Measurements from ENCODE around the gene KHDC1.

- TF ChIP-seq, protein P1, sequence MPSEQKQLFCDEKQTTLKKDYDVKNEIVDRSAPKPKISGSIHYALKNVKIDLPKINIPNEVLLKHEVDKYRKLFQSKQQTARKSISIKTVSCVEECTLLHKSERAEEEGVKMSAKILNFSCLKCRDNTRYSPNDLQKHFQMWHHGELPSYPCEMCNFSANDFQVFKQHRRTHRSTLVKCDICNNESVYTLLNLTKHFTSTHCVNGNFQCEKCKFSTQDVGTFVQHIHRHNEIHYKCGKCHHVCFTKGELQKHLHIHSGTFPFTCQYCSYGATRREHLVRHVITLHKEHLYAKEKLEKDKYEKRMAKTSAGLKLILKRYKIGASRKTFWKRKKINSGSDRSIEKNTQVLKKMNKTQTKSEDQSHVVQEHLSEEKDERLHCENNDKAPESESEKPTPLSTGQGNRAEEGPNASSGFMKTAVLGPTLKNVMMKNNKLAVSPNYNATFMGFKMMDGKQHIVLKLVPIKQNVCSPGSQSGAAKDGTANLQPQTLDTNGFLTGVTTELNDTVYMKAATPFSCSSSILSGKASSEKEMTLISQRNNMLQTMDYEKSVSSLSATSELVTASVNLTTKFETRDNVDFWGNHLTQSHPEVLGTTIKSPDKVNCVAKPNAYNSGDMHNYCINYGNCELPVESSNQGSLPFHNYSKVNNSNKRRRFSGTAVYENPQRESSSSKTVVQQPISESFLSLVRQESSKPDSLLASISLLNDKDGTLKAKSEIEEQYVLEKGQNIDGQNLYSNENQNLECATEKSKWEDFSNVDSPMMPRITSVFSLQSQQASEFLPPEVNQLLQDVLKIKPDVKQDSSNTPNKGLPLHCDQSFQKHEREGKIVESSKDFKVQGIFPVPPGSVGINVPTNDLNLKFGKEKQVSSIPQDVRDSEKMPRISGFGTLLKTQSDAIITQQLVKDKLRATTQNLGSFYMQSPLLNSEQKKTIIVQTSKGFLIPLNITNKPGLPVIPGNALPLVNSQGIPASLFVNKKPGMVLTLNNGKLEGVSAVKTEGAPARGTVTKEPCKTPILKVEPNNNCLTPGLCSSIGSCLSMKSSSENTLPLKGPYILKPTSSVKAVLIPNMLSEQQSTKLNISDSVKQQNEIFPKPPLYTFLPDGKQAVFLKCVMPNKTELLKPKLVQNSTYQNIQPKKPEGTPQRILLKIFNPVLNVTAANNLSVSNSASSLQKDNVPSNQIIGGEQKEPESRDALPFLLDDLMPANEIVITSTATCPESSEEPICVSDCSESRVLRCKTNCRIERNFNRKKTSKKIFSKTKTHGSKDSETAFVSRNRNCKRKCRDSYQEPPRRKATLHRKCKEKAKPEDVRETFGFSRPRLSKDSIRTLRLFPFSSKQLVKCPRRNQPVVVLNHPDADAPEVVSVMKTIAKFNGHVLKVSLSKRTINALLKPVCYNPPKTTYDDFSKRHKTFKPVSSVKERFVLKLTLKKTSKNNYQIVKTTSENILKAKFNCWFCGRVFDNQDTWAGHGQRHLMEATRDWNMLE (tag by site-specific recombination; conservative IDR thresholded peaks at IDR 0.05; ENCODE audit: low read depth) = no peak
- TF ChIP-seq CTCF (tag by site-specific recombination; IDR thresholded peaks at IDR 0.05) (no peak), ZSCAN30 (tag by site-specific recombination; IDR thresholded peaks at IDR 0.05) (no peak), ZNF23 (tag by site-specific recombination; IDR thresholded peaks at IDR 0.05; ENCODE audit: borderline replicate concordance) (no peak), ZNF174 (tag by site-specific recombination; IDR thresholded peaks at IDR 0.05) (no peak), ZNF350 (tag by site-specific recombination; IDR thresholded peaks at IDR 0.05) (no peak), ZNF549 (tag by site-specific recombination; IDR thresholded peaks at IDR 0.05) (no peak), PRDM1 (tag by site-specific recombination; IDR thresholded peaks at IDR 0.05) (no peak), TRIM28 (IDR thresholded peaks at IDR 0.05; ENCODE audit: borderline replicate concordance, low read length) (no peak), BCL11B (tag by site-specific recombination; IDR thresholded peaks at IDR 0.05; ENCODE audit: low read depth) (no peak), ZBTB17 (tag by site-specific recombination; IDR thresholded peaks at IDR 0.05) (no peak), ZNF133 (tag by site-specific recombination; IDR thresholded peaks at IDR 0.05) (no peak), ZNF513 (tag by site-specific recombination; IDR thresholded peaks at IDR 0.05) (no peak)
- TF ChIP-seq, protein P2, sequence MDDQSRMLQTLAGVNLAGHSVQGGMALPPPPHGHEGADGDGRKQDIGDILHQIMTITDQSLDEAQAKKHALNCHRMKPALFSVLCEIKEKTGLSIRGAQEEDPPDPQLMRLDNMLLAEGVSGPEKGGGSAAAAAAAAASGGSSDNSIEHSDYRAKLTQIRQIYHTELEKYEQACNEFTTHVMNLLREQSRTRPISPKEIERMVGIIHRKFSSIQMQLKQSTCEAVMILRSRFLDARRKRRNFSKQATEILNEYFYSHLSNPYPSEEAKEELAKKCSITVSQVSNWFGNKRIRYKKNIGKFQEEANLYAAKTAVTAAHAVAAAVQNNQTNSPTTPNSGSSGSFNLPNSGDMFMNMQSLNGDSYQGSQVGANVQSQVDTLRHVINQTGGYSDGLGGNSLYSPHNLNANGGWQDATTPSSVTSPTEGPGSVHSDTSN (CRISPR knock-in tag; IDR thresholded peaks at IDR 0.05) = no peak
Measured at GRCh38 chr6:73203098-73203497, 59.9 kb downstream of the KHDC1 start.

Measured in HEK293 (cell line).